Keratinocyte (primary cell): Measurements from ENCODE around the gene ITGB1BP1. TPM values are rescaled to one million over a fixed set of nuclear protein-coding genes. Genes with fewer than 3 reads are reported as not detected.

ENCODE experiments used
- DNase-seq: peaks from one replicate; pipeline ENCODE4 v3.0.0-alpha.2; 2011; ENCODE audit warnings: low read depth, missing footprints, low spot score
- FAIRE-seq: peaks from 2 replicates; lab custom pipeline; 2011; peaks lifted over from hg19 to GRCh38; lab: Jason Lieb, UNC
- H2AFZ ChIP-seq: 2 replicates; pipeline ENCODE4 v1.6.0; 2012; ENCODE audit warnings: low read length, control low read depth, inconsistent platforms; ENCODE audit not compliant: control insufficient read depth
- H3K27ac ChIP-seq: 2 replicates; pipeline ENCODE4 v1.5.1; 2011; ENCODE audit warnings: low read length; ENCODE audit not compliant: control insufficient read depth, insufficient read depth
- H3K27me3 ChIP-seq: 3 replicates; pipeline ENCODE4 v1.6.0; 2011; ENCODE audit warnings: low read length; ENCODE audit not compliant: control insufficient read depth, insufficient read depth; ENCODE audit errors: extremely low read depth
- H3K36me3 ChIP-seq, 2 experiments: 2 replicates in 1 of 2; 3 replicates in 1 of 2; pipeline ENCODE4 v1.5.1; 2011; ENCODE audit warnings: low read length in 2 of 2, mild to moderate bottlenecking in 1 of 2; ENCODE audit not compliant: control insufficient read depth in 2 of 2, insufficient read depth in 2 of 2; ENCODE audit errors: extremely low read depth in 1 of 2
- H3K4me1 ChIP-seq: 3 replicates; pipeline ENCODE4 v1.5.1; 2011; ENCODE audit warnings: low read length; ENCODE audit not compliant: control insufficient read depth, insufficient read depth; ENCODE audit errors: extremely low read depth
- H3K4me2 ChIP-seq: 3 replicates; pipeline ENCODE4 v1.6.0; 2011; ENCODE audit warnings: low read depth, low read length; ENCODE audit not compliant: control insufficient read depth, insufficient read depth; ENCODE audit errors: extremely low read depth
- H3K4me3 ChIP-seq, 3 experiments: fragments of 200-600 bp in 1 of 3; sonication (generic) in 1 of 3; 2 replicates in 2 of 3; 3 replicates in 1 of 3; pipeline ENCODE4 v1.5.1; 2011 to 2016; ENCODE audit warnings: low read length in 3 of 3, mild to moderate bottlenecking in 3 of 3, control low read depth in 2 of 3, inconsistent platforms in 1 of 3, low read depth in 1 of 3, mixed read lengths in 1 of 3, mixed run types in 1 of 3, moderate library complexity in 1 of 3; ENCODE audit not compliant: control insufficient read depth in 2 of 3, insufficient read depth in 2 of 3; ENCODE audit errors: extremely low read depth in 1 of 3
- H3K79me2 ChIP-seq: 2 replicates; pipeline ENCODE4 v1.6.0; 2012; ENCODE audit warnings: low read length; ENCODE audit not compliant: control insufficient read depth, insufficient read depth
- H3K9ac ChIP-seq: 3 replicates; pipeline ENCODE4 v1.6.0; 2011; ENCODE audit warnings: low read length; ENCODE audit not compliant: control insufficient read depth, insufficient read depth; ENCODE audit errors: extremely low read depth
- H3K9me1 ChIP-seq: 3 replicates; pipeline ENCODE4 v1.6.0; 2011; ENCODE audit warnings: low read length; ENCODE audit not compliant: control insufficient read depth, insufficient read depth; ENCODE audit errors: extremely low read depth
- H3K9me3 ChIP-seq: 2 replicates; pipeline ENCODE4 v1.5.1; 2012; ENCODE audit warnings: low read depth, low read length; ENCODE audit not compliant: control insufficient read depth
- H4K20me1 ChIP-seq: 3 replicates; pipeline ENCODE4 v1.6.0; 2011; ENCODE audit warnings: low read length; ENCODE audit not compliant: control insufficient read depth, insufficient read depth; ENCODE audit errors: extremely low read depth
- EZH2 ChIP-seq: IDR thresholded peaks from one replicate; pipeline ENCODE4 v1.6.1; 2012; ENCODE audit warnings: inconsistent platforms, mild to moderate bottlenecking, low read length, moderate library complexity
- dilution Hi-C: fragments of 300-500 bp; cut with MboI; formaldehyde crosslinking; loops from one replicate; pipeline ENCODE4 v1.7.0; 2020; ENCODE audit warnings: low sequenced_read_pairs; ENCODE audit not compliant: extremely low pct_ligation_motif_present
- polyA plus RNA-seq, 5 experiments: library from polyadenylated mRNA; depleted of rRNA in 3 of 5; stranded (reverse) in 3 of 5; stranded (forward) in 1 of 5; unstranded in 1 of 5; fragments of >200 nt; gene quantifications; 1 replicate in 1 of 5; 2 replicates in 3 of 5; 3 replicates in 1 of 5; pipeline versions ENCODE4 v1.2.1 to v1.2.3, GENCODE V29; 2011 to 2012; ENCODE audit warnings: missing spikeins in 2 of 5, low read depth in 1 of 5, low replicate concordance in 1 of 5
- TF ChIP-seq, protein P1 (sequence below), 3 experiments: IDR thresholded peaks in 1 of 3; conservative IDR thresholded peaks in 1 of 3; optimal IDR thresholded peaks in 1 of 3; 2 replicates in 2 of 3; 3 replicates in 1 of 3; pipeline versions ENCODE3 to v1.5.1; 2011; ENCODE audit warnings: low read length in 3 of 3, mild to moderate bottlenecking in 3 of 3, moderate library complexity in 2 of 3, control low read depth in 1 of 3, inconsistent platforms in 1 of 3; ENCODE audit not compliant: insufficient read depth in 2 of 3; ENCODE audit errors: extremely low read depth in 1 of 3

The ITGB1BP1 gene
- polyA plus RNA-seq, 1 donor (not counting 4 experiments of a cell fraction or from before 2014, with no cell fraction given): 169 TPM

DNA sequence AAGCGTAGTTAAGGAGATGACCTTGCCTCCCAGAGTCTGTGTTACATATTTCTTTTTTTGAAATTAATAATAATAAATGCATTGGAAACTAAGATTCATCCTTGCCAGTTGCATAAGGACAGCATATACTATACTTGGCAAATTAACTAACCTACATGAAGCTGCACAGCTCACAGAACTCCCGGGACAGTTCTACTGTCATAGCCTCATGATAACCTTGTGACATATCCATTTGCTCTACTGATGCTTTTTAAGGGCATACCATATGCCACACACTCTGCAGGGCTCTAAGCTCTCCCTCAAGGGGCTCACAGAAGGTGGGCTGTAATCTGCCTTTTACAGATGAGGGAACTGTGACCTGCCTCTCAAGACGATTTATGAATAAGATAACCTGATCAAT is 3.8 kb downstream of the ITGB1BP1 start:
- Histone ChIP-seq H4K20me1 (peaks cover 2% of the 10 kb centered on the region), H3K79me2 (peaks cover 69% of the 10 kb centered on the region), H3K4me1 (peaks cover 24% of the 10 kb centered on the region), H3K27me3 (no peaks in the 10 kb centered on the region), H3K27ac (no peak overlapping the region), H3K9ac (no peak overlapping the region), H3K4me2 (no peak overlapping the region), H3K36me3 (peaks cover 2 to 19% of the 10 kb centered on the region in 2 experiments), H3K9me3 (no peaks in the 10 kb centered on the region), H3K4me3 (no peak overlapping the region), H2AFZ (no peak overlapping the region), H3K9me1 (peaks cover 5% of the 10 kb centered on the region)
- no peak for DNase-seq
- dilution Hi-C loops: no loop called here
- FAIRE-seq: no peak
- TF ChIP-seq, protein P1, sequence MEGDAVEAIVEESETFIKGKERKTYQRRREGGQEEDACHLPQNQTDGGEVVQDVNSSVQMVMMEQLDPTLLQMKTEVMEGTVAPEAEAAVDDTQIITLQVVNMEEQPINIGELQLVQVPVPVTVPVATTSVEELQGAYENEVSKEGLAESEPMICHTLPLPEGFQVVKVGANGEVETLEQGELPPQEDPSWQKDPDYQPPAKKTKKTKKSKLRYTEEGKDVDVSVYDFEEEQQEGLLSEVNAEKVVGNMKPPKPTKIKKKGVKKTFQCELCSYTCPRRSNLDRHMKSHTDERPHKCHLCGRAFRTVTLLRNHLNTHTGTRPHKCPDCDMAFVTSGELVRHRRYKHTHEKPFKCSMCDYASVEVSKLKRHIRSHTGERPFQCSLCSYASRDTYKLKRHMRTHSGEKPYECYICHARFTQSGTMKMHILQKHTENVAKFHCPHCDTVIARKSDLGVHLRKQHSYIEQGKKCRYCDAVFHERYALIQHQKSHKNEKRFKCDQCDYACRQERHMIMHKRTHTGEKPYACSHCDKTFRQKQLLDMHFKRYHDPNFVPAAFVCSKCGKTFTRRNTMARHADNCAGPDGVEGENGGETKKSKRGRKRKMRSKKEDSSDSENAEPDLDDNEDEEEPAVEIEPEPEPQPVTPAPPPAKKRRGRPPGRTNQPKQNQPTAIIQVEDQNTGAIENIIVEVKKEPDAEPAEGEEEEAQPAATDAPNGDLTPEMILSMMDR (optimal IDR thresholded peaks at IDR 0.05 in 1 of 3, IDR thresholded peaks at IDR 0.05 in 1 of 3, conservative IDR thresholded peaks at IDR 0.05 in 1 of 3; ENCODE audit: extremely low read depth in 1 of 3, insufficient read depth in 2 of 3, low read length in 3 of 3): no peak
- no peak for TF ChIP-seq EZH2

DNA sequence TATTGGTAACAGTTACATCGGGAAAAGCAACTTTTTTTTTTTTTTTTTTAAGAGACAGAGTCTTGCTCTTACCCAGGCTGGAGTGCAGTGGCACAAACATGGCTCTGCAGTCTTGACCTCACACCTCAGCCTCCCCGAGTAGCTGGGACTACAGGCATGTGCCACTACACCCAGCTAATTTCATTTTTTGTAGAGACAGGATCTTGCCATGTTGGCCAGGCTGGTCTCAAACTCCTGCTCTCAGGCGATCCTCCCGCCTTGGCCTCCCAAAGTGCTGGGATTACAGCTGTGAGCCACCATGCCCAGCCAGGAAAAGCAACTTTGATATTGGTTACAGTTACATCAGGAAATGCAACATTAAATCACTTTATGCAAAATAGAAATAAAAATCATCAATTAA is 4.6 kb downstream of the ITGB1BP1 start:
- DNase-seq (no peak), FAIRE-seq (no peak)
- TF ChIP-seq EZH2: no peak
- TF ChIP-seq, protein P1 (optimal IDR thresholded peaks at IDR 0.05 in 1 of 3, IDR thresholded peaks at IDR 0.05 in 1 of 3, conservative IDR thresholded peaks at IDR 0.05 in 1 of 3; ENCODE audit: extremely low read depth in 1 of 3, insufficient read depth in 2 of 3, low read length in 3 of 3): no peak
- no peak overlapping the region for H3K4me3 ChIP-seq
- no peak overlapping the region for H3K4me2 ChIP-seq
- no peak overlapping the region for H3K27ac ChIP-seq
- no peaks in the 10 kb centered on the region for H3K9me3 ChIP-seq
- H3K9ac ChIP-seq: no peak overlapping the region
- H3K9me1 ChIP-seq: peaks cover 5% of the 10 kb centered on the region
- peaks cover 65% of the 10 kb centered on the region for H3K79me2 ChIP-seq
- H3K36me3 ChIP-seq: peaks cover 4 to 22% of the 10 kb centered on the region in 2 experiments
- H4K20me1 ChIP-seq: peaks cover 2% of the 10 kb centered on the region
- dilution Hi-C loops: no loop called here
- H2AFZ ChIP-seq: no peak overlapping the region
- peaks cover 21% of the 10 kb centered on the region for H3K4me1 ChIP-seq
- H3K27me3 ChIP-seq: no peaks in the 10 kb centered on the region
